ENCODE data around the gene SLC39A5.

GRCh38 chr12:56202838-56203237 lies 27.0 kb upstream of the SLC39A5 start:
- TF ChIP-seq CTCF (conservative IDR thresholded peaks at IDR 0.05) (no peak), EZH2 (IDR thresholded peaks at IDR 0.05; ENCODE audit: low read depth) (no peak)
